Smooth muscle cell of trachea (primary cell): Measurements from ENCODE around the gene GNE. TPM values are rescaled to one million over a fixed set of nuclear protein-coding genes. Genes with fewer than 3 reads are reported as not detected.

ENCODE experiments used
- total RNA-seq: library from RNA; depleted of rRNA; stranded (reverse); fragments of >200 nt; gene quantifications from 2 replicates; pipeline ENCODE4 v1.2.1, GENCODE V29; 2014

GNE gene, protein sequence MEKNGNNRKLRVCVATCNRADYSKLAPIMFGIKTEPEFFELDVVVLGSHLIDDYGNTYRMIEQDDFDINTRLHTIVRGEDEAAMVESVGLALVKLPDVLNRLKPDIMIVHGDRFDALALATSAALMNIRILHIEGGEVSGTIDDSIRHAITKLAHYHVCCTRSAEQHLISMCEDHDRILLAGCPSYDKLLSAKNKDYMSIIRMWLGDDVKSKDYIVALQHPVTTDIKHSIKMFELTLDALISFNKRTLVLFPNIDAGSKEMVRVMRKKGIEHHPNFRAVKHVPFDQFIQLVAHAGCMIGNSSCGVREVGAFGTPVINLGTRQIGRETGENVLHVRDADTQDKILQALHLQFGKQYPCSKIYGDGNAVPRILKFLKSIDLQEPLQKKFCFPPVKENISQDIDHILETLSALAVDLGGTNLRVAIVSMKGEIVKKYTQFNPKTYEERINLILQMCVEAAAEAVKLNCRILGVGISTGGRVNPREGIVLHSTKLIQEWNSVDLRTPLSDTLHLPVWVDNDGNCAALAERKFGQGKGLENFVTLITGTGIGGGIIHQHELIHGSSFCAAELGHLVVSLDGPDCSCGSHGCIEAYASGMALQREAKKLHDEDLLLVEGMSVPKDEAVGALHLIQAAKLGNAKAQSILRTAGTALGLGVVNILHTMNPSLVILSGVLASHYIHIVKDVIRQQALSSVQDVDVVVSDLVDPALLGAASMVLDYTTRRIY
- total RNA-seq, result 26.6 and 42.3 TPM in 2 replicates

DNA sequence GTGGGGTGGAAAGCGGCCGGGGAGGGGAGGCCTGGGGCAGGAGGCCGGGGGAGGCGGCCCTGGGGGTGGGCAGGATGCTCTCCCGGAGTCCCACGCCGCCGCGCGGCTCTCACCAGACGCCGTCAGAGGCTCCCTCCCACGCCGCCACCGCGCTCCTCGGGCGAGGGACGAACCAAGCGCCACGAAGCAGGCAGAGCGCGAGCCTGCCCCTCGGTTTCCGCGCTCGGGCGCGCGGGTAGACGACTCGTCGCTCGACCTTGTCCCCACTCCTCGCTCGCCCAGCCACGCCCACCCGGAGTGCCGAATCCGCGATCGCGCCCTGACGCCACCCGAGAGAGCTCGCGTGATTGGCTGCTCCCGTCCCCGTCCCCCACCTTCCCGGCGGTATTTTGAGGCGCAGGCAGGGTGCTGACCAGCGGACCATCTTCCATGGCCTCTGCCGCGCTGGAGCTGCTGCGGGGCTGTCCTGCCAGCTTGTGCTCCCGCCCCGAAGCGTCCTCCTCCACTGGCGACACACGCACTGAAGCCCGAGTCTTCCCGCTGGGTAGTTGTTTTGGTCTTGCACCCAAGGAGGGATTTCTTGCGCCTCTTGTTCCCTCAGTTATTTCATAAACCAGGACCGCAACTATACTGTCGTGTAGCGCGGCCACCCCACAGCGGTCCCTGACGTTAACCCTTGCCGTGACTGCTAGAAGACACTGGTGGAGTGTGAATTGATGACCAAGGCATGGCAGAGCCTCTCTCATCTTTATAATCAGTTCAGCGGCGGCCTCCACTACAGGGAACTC lies at the start of gene GNE:
TSS of gene GNE (minus strand) at position 241 of the 788 bp plus-strand sequence. CDS start 9,093 bp downstream, outside the sequence.

DNA sequence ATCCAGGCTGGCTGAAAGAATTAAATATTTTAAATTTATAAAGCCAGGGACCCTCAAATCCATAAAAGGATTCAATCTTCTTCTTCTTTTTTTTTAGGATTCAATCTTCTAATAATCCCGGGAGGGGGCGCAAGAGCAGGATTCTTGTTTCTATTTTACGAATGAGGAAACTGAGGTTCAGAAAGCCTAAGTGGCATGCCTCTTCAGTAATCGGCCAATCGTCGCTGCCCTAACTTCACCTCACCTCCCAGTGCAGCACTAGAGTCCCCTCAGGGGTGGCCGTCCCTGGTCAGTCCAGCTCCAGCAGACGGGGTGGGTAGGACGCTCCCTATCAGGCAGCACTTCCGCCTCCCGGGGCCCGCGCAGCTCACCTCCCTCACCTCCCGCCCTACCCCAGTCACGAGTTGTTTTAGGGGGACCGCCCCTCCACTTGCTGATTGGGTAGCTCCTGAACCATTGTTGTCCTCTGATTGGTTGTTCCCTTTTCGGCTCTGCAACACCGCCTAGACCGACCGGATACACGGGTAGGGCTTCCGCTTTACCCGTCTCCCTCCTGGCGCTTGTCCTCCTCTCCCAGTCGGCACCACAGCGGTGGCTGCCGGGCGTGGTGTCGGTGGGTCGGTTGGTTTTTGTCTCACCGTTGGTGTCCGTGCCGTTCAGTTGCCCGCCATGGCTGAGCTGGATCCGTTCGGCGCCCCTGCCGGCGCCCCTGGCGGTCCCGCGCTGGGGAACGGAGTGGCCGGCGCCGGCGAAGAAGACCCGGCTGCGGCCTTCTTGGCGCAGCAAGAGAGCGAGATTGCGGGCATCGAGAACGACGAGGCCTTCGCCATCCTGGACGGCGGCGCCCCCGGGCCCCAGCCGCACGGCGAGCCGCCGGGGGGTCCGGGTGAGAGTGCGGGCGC lies 67.6 kb downstream of the GNE start, which contains the start of gene CLTA:
TSS of gene CLTA (plus strand) at position 534 of the 902 bp plus-strand sequence. CDS start at position 670, 136 bp downstream.

DNA sequence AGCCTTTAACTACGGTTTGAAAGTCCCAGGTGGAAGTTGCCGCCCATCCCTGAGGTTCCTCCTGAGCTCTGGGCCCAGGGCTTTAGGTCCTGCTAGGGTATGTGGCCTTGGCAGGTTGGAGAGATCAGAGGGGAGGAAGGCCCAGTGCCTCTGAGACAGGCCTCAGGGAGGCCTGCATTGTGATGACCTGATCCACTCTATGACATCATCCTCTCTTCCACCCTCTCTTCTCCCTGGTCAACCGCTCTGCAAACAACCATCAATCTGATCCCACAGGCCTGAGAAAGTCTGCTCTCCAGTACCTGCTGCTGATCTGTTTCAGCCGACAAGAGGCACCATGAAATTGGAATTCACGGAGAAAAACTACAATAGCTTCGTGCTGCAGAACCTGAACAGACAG lies 89.1 kb downstream of the GNE start, which contains the start of gene CCIN:
TSS of gene CCIN (plus strand) at position 223 of the 400 bp plus-strand sequence. CDS start at position 338, 115 bp downstream.

Other genes with a start within 250 kb of the GNE start
- 81.6 and 138 TPM in 2 replicates for gene RECK, start 221.5 kb downstream of the GNE start, total RNA-seq
- gene GLIPR2, start 121.7 kb downstream of the GNE start, total RNA-seq, result 57.0 and 62.5 TPM in 2 replicates
- 1.7 and 2.6 TPM in 2 replicates for gene CCIN, start 89.1 kb downstream of the GNE start, total RNA-seq
- gene CLTA, start 67.5 kb downstream of the GNE start, total RNA-seq, result 352 and 385 TPM in 2 replicates
- 7.4 and 10.0 TPM in 2 replicates for gene RNF38, start 141.8 kb upstream of the GNE start, total RNA-seq